HG03378 (cell line): ENCODE measurements around the gene CELF4.

ENCODE experiments used
- ATAC-seq: cut with Tn5 transposase; IDR thresholded peaks from one replicate; pipeline ENCODE4 v1.9.1; 2021; ENCODE audit warnings: mild to moderate bottlenecking, moderate library complexity; ENCODE audit not compliant: unreplicated experiment

CELF4 gene

DNA sequence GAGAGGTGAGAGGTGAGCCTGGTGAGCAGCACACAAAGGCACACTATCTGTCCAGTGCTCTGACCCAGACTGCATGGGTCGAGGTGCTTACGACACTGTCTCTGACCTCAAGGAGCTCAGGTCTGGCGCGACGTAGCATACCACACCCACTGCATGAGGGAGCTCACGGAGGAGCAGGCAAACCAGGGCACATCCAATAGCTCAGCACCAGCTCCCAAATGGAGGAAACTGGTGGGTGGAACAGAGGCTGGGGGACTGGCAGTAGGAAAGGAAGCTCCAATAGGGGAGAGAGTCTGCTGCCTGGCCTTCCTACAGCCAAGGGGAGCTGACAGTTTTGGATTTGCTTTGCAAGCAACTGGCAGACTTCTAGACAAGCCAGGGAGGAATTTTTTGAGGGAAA lies 36.3 kb downstream of the CELF4 start:
- ATAC-seq = no peak

DNA sequence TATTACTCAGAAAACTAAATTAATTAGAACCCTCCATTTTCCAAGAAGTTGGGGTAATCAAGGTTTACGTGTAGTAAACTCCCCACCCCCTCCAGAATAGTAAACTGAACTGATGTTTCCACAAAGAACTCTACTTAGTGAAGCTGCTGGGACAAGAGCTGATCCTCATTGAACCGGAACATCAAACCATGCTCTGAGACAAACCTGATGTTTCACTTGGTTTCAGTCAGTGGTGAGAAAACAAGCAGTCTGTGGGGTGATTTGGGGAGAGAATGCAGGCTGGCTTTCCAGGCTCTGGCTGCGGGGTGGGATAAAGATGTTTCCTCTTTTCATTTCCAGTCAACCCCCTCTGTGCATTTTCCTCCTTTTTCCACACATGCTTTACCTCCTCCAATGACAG lies 38.2 kb downstream of the CELF4 start:
- ATAC-seq = no peak

DNA sequence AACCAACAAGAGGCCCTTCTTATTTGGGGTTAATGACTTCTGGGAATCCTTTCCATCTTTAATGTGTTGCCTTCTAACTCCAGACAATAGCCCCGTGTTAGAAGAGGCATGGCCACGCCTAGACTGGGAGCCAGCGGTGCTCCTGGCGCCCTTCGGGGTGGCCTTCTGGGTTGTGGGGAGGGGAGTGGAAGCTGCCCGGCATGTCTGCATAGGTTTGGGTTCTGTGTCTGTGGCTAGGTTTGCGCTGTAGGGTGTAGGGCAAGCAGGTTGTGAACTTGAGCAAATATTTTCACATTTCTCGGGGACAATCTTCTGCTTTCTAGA lies 40.4 kb downstream of the CELF4 start:
- no peak for ATAC-seq

DNA sequence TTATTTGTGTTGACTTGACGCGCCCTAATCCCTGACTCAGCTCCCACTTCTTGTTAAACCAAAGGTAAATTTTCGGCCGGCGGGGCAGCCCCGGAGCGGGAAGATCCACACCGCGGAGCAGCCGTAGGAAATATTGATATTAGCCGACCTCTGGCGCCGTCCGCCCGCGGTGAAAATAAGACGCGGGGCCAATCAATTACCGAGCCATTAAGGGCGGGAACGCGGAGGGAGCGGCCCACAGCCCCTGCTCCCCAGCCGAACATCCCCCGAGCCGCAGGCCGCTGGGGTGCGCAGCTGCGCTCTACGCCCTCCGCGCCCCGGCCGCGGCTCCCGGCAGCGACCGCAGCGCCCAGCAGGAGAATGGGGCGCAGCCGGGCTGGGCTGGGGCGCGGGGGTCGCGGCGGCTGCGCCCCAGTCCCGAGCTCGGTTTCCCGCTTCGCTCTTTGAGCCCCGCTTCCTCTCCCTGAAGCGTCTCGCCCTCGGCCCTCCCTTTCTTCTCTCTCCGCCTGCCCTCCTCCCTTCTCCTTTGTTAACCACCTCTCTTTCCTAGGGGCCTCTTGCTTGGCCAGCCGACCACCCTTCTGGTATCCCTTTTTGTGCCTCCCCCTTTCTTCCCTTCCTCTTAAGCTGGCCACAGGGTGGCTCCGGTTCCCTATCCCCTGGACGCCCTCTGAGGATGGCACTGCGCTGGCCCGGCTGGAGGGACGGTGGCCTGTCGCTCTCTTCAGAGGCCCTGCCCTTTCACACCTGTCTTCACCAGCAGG lies 40.9 kb downstream of the CELF4 start:
- ATAC-seq = no peak

DNA sequence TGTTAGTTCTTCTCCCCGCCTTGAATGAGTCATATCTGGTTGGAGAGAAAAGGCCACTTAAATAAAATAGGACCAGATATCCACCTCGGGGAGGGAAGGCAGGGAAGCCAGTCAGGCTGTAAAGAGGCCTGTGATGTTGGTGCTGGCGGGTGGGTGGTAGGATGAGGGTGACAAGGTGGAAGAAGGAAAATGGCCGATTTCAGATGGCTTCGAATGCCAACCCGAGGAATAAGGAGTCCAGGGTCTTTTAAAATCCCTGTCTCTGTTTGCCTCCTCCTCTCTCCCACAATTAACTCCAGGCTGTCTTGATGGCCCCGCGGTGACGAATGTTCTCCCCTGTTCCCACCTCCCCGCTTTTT lies 41.5 kb downstream of the CELF4 start:
- no peak for ATAC-seq

DNA sequence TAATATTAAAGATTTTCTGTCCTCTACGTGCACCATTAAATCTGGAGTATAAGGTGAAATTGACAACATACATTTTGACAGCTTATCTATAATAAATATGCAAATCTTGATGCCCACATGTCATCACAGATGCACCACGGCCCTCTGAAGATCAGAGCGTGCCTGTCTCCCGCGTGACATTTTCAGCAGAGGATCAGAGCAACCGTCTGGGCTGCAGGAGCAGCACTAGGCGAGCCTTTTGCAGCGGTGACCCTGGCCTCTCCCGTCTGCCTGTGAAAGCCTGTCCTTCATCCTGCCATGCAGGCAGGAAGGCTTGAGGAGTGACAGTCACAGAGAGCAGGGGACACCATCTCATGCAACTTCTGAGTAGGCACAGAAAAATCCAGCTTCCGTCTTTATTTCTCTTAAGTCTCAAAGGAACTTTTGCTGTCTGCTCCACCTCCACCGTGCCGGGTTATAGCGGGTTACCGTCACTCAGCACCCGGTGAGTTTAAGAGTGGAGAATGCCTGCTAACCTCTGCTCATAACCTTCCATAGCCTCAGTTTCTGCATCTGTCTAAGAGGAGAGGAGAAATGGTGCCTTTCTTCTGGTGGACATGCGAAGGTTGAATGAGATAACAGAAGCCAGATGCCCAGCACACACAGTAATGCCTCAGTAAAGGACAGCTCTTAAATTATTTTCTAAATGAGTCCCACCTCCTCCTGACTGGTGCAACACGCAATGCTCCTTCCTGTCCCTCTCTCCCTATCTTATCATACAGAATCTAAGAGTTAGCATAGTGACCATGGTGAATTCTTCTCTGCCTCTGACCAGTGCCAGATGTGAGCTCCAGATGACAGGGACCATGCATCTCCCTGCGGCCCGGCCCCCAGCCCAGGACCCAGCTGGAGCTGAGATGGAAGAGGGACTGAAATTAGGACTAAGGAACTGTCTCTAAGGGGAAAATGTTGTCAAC lies 43.8 kb downstream of the CELF4 start:
- no peak for ATAC-seq

DNA sequence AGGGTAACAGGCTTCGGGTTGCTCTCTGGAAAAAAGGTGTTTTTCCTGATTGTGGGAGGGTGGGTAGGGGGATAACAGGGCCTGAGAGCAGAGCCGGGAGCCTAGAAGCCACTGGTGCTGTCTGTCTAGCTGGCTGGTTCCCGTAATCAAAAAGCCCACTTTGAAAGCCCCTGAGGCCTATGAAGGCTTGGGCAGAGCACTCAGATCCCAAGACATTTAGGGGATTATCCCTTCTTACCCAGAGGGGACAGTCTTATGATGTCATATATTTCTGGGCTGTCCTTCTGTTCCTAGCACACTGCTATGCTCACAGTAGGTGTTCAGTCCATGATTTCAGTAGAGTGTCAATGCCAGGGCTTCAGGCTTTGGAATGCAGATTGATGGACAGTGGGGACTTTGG lies 45.1 kb downstream of the CELF4 start:
- ATAC-seq = no peak

DNA sequence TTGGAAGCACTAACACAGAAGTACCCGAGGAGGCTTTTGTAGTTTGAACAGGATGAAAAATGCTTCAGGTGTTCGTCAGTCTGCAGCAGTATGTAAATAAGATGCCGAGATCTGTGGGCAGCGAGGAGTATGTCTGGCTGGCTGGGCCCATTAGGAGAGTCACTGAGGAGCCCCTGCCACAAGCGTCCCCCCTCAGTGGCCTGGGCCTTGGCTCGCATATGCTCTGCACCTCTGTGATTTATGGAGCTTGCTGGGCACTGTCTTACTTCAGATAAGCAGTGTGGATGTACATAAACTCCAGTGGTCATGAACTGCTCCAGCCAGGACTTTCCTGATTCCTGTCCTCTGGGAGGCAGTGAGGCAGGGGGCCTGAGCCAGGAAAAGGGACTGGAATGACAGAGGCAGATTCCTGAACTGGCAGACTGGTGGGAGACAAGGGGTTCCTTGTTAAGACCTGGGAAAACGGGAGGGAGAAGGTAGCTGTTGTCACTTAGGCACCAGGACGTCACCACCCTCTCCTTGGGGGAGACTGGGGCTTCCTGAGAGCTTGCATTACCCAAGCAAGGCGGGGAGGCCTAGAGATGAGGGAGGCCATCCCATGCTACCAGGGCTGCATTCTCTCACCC lies 46.0 kb downstream of the CELF4 start:
- ATAC-seq = no peak

DNA sequence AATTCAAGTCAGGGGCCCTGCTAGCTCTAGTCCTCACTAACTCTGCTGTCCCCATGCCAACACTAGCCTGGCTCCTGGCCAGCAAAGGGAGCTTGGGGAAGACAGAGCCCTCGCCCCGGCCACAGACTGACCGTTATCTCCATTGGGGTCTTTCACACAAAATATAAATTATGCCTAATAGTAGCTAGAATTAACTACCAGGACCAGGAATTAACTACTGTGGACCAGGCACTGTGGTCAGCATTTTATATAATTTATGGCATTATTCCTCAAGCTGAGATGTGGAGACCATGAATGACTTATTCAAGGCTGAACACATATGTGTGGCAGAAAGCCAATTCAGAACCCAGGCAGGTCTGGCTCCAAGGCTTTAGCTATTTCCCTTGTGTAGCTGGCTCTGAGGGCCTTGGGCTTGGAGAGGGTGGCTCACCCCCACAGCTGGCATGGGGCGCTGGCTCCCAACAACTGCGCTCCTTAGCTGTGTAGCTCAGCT lies 49.2 kb downstream of the CELF4 start:
- no peak for ATAC-seq

DNA sequence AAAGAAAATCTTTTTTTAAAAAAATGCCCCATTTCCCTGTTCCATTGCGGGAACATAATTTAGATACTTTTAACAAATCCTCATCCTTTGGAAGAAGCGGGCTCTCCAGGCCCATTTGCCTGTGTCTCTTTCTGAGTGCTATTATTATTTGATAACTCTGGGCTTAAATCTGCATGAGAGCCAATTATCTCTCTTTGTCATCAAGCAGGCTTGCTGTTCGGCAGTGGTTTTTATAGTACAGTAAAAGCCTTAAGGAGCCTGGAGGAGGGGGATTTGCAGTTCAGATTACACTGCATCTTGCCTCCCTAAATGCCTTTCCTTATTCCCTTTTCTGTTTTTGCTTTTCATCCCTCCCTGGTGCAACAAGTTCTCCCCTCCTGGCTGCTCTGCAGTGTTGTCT lies 50.6 kb downstream of the CELF4 start:
- ATAC-seq = no peak

DNA sequence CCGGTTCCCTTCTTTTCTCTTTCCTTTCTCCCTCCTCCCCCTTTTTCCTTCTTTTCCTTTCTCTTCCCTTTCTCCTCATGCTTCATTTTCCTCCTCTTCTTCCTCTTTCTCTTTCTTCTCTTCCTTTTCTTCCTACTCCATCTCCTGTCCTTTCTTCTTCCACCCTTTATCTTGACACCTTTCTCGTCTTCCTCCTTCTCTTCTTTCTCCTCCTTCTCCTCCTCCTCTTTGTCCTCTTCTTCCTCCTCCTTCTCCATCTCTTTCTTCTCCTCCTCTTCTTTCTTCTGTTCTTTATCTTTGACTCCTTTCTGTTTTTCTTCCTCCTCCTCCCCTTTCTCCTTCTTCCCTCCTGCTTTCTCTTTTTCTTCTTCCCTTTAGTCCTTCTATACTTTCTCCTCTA lies 53.2 kb downstream of the CELF4 start:
- ATAC-seq = no peak

DNA sequence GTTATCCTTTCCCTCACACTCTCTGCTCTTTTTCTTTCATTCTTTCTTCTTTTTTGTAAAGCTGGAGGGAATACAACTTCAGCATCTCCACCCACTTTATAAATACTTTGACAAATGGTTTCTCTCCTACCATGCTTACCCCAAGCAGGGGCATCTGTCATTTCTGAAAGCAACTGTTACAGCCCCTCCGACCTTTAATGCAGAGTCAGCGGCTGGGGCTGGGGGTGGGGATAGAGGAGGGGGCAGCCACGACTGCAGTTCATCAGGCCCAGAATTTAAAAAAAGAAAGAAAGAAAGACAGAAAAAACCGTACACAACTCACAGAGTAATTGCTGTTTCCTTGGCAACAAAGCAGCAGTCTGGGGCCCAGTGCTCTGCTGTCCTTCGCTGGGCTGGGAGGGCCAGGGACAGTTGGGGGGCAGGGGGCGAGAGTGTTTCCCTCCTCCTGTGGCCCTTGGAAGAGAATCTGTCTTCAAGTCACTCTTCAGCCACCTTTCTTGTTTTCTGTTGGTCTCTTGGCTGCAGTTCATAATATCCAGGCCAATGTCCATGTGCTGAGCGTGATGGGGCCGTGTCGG lies 53.8 kb downstream of the CELF4 start:
- ATAC-seq = no peak

DNA sequence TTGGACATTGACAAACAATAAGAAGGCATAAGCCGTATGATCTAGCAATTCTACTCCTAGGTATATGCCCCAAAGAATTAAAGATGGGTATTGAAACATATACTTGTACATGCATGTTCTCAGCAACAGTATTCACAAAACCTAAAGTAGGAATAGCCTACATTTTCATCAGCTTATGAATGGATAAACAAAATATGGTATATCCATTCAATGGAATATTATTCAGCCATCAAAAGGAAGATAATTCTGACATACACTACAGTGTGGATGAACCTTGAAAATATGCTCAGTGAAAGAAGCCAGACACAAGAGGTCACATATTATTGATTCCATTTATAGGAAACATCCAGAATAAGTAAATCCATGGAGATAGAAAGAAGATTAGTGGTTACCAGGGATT lies 56.0 kb downstream of the CELF4 start:
- no peak for ATAC-seq

DNA sequence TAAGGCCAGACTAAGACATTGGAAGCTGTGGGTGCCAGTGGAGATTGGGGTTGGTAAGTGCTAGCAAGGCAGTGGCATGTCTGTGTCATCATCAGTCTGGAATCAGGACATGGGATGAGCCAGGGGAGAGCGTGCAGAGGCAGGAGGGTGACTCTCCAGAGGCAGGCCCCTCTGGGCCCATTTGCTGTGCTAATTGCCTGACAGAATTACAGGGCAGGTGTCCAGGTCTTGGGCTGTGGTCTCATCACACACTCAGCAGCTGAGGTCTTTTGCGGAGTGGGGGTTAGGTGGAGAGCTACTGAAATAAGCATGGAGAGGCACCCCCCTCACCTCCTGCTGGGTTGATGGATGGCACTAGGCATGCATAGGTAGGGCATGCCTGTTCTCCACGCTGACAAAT lies 57.4 kb downstream of the CELF4 start:
- no peak for ATAC-seq

DNA sequence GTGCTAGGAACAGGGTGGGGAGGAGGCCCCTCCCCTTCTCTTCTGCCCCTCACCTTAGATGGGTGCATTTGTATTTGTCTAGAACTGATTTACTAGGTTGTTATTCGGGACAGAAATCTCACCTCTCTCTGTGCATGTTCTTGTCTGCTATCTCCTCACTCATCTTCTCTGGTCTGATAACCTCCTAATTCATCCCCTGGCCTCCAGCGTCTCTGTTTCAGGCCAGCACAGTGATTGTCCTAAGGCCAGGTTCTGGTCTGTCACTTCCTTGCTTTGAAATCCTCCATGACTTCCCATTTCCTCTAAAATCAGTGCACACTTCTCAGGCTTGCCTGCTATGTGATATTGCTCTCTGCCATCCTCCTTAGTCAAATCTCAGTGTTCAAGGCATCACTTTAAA lies 58.4 kb downstream of the CELF4 start:
- no peak for ATAC-seq

DNA sequence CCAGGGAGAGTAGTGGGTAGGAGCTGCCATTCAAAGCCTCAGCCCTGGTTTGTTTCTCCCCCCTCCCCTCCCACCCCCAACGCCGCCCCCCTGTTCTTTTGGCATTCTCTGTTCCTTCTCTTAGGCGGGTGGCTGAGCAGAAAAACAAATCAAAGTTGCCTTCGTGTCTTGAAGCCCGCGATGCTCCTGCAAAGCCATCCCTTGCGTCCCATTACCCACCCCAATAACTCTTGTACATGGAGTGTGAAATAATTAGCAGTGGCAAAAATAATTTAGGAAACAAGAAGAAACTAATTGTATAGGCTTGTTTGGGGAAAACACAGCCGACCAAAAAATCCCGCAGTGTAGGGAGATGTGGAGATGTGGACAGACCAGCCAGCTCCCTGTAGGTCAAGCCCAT lies 59.6 kb downstream of the CELF4 start:
- no peak for ATAC-seq

DNA sequence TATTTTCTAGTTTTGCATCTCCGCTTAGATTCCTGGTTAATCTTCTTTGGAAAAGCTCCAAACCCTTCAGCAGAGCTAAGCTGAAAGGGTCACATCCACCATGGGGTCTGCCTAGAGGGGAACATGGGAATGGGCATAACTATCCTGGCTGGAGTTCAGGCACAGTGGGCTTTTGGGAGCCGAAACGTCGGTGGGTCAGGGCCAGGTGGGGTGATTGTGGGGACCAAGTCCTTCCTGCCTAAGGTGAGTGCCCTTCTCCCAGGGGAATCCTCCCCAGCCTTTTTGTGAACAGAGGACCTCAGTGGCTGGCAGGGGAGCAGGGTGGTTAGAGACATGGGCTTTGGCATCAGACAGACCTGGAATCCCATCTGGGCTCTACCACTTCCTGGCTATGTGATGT lies 60.3 kb downstream of the CELF4 start:
- no peak for ATAC-seq

DNA sequence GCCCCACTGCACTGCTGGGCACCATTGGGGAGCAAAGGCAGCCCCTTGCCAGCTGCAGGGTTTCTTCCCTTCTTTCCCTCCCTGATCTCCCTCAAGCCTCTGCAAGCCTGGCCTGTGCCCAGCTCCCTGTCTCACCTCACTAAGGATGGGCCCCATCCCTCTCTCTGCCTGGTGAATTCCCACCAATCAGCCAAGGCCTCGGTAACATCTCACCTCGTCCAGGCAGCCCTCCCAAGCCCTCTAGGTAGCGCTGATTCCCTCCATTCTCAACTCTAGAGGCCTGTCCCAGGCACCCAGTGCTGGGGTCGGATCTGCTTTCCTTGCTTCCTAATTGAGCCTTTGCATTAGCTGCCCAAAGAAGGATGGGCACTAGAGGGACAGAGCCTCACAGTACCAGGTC lies 63.0 kb downstream of the CELF4 start:
- no peak for ATAC-seq

DNA sequence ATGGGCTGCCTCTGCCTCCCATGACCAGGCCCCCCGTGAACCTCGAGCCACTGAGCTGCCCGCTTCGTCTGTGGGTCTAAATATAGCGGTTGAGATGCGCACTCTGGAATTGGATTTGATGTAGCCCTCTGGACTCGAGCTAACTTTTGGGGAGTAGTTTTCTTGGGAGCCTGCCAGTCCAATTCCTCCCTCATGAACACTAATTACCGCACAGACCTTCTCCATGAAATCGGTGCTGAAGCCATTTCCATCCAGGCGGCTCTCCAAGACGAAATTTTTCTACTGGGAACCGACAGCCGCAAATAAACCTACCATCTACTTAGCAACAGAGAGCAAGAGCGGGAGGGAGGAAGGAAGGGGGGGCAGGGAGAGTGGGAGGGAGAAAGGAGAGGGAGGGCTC lies 63.6 kb downstream of the CELF4 start:
- no peak for ATAC-seq

DNA sequence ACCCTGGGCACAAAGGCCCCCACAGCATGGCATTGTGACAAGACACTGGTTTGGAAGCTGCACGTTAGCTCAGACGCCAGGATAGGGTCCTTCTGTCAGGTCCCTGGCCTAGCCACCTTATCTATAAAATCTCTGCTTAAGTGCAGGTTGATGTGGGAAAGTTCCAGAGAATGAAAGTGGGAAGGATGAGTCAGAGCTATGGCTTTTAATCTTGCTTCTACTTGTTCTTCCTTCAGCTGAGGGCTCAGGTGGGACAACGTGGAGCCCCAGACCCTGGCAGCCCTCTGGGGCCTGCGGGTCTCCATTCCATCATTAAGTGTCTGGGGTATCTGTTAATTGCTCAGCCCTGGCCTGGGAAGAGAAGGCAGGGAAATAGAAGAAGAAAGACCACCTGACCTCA lies 64.5 kb downstream of the CELF4 start:
- ATAC-seq = no peak

DNA sequence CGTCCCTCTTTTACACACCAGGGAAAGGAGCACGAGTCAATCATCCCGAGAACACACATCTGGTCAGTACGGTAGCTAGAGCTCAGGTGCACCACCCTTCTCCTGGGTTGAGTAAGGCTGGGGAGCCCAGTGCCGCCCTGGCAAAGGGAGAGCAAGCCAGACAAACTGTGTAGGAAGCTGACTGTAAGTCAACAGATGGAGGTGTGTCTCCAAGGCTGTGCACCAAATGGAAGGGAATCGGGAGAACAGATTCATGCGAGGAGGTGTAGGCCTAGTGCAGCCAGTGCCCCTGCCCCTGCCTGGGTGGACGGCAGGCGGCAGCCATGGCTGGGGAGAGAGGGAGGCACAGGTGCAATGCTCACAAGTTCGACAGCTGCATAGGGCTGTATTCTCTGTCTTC lies 65.7 kb downstream of the CELF4 start:
- no peak for ATAC-seq

DNA sequence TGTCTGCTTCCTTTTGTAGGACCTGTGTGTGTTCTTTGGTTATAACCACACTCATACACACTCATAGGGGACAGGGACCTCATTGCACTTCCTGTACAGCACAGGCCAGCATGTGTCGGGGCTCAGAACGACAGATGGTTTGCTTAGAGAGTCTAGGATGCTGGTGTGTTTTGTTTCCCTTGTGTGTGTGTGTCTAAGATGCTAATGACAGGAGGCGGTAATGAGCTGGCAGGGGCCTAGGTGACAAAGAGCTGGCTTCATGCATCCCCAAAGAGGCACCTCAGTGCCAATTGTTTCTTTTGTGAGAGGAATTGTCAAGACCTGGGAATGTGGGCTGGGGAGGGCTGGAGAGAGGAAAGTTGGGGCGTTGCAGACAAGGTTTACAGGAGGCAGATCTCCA lies 66.6 kb downstream of the CELF4 start:
- no peak for ATAC-seq
